Epidermal melanocyte (primary cell): Measurements from ENCODE around the gene NUDT4.
"Not testable (repeated sequence)": the region's sequence is repeated elsewhere in the genome, so short reads cannot be mapped to it uniquely, and the experiment has no call there.

Experiments
- DNase-seq: peaks from one replicate; pipeline ENCODE4 v3.0.0; 2011; ENCODE audit warnings: low spot score; ENCODE audit not compliant: insufficient read length

NUDT4 gene

DNA sequence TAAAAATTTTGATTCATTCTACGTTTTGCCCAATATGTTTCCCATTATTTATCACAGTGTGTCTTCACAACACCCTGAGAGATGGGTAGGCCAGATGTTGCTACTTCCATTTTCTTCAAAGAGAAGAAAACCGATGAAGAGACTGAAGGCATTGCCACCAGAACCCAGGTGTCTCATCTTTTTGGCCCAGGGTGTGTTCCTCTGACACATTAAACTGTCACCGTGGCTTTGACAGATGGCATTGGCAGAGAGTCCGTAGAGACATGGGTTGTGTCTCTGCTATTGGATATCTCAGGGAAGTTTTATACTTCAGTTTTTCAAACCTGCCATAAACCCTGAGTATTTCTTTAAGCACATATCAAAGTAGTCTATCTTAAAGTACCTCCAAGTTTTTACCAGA lies 11.3 kb upstream of the NUDT4 start:
- no peak for DNase-seq

DNA sequence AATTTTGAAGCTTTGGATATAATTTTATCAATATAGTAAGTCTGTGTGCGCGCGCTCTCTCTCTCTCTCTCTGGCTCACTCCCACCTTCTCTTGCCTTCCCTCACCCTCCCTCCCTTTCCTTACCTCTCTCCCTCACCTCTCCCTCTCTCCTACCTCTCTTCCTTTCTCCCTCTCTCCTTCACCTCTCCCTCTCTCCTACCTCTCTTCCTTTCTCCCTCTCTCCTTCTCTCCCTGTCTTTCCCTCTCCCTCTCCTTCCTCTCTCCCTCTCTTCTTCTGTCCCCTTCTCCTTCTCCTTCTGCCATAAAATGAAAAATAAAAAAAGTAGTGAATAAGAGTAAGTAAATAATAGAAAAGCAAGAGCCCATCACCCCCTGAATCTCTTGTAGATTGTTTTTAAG lies 9.0 kb upstream of the NUDT4 start:
- DNase-seq: no peak

DNA sequence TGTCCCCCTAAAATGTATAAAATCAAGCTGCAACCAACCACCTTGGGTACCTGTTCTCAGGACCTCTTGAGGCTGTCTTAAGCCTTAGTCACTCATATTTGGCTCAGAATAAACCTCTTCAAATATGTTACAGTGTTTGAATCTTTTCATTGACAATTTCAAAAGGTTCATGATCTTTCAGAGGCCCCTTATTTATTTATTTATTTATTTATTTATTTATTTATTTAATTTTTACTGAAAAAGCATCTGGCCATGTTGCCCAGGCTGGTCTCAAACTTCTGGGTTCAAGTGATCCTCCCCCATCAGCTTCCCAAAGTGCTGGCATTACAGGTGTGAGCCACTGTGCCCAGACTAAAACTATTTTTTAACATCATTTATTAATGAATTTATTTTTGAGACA lies 8.2 kb upstream of the NUDT4 start:
- DNase-seq: no peak

DNA sequence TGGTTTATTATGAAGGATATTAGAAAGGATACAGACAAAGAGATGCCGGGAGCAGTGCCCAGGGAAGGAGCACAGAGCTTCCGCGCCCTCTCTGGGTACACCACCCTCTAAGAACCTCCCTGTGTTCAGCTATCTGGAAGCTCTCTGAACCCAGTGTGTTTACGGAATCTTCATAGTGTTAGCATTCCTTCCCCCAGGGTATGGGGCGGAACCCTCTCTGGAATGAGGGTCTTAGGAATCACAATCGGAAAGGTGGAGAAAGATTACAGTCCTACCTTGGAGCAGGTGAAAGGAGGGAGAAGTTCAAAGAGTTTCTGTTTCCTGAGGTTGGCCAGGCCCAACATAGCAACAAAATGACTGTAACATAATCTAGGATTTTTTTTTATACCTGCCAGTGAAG lies 6.8 kb upstream of the NUDT4 start:
- DNase-seq: no peak

DNA sequence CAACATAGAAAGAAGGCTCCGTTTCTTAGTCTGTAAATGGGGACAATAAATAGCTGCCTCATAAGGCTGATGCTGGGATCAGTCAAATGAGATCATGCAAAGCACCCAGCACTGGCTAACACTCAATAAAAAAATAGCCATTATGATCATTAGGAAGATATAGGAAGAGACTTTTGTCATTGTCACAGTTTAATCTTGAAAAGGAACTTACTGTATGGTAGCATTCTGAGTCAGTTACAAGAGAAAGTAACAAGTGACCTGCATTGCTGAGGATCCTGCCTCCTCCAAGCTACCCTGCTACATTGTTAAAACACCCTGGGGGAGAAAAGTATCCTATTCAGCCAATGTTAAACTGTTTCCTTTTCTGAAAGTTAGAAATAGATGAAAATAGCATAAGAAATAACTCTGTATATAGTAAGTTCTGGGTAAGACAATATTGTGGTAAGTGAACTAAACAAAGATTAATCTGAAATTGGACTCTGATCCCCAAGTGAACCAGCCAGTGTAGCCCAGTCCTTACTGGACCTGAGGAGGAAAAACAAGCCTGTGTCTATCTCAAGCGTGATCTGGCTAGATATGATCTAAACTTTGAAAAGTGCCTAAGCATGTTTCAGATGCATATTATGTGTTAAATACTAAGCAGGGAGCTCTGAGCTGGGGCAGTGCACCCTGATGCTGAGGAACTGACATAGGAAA lies 3.6 kb upstream of the NUDT4 start:
- no peak for DNase-seq

DNA sequence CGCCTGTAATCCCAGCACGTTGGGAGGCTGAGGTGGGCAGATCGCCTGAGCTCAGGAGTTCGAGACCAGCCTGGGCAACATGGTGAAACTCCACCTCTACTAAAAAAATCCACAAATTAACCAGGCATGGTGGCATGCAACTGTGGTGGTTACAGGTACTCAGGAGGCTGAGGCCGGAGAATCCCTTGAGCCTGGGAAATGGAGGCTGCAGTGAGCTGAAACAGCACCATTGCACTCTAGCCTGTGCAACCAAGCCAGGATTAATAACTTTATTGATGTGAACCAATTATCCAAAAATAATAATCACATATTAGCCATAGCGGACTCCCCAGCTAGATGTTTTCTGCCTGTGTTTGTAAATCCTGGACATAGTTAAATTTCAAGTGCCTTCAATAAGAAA lies 1.8 kb upstream of the NUDT4 start:
- DNase-seq: no peak

DNA sequence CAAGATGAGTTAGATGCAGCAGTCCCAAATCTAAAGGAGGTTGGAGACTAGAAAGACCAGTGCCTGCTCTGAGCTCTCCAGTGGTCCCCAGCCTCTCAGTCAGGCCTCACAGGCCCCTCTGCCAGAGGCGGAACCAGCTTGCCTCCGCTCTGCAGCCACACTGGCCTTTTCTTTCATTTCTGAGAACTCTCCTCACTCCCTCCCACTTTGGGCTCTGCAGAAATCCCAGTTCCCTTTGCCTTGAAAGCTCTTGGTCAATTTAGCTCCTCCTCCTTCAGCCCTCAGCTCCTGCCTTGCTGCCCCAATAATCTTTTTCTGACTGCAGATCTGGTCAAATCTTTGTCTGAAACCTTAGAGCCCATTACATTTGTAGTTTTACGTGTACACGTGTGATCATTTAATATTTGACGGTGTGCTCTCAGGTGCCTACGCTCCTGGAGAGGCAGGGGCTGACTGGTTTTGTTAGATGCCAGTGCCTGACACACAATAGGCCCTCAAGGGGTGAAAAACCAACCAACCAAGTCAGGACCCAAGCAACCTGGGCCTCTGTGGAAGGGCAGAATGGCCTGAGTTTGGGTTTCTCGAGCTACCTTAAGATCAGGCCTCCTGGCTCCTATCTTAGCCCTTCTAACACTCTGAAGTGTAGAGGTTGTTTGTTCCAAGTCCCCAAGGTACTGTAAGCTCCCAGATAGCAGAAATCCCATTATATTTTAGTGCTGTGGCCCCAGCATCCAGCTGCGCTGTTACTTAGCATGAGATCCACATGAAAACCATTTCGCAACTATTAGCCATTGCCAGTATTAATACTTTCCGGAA lies 1.1 kb upstream of the NUDT4 start:
- DNase-seq: no peak

DNA sequence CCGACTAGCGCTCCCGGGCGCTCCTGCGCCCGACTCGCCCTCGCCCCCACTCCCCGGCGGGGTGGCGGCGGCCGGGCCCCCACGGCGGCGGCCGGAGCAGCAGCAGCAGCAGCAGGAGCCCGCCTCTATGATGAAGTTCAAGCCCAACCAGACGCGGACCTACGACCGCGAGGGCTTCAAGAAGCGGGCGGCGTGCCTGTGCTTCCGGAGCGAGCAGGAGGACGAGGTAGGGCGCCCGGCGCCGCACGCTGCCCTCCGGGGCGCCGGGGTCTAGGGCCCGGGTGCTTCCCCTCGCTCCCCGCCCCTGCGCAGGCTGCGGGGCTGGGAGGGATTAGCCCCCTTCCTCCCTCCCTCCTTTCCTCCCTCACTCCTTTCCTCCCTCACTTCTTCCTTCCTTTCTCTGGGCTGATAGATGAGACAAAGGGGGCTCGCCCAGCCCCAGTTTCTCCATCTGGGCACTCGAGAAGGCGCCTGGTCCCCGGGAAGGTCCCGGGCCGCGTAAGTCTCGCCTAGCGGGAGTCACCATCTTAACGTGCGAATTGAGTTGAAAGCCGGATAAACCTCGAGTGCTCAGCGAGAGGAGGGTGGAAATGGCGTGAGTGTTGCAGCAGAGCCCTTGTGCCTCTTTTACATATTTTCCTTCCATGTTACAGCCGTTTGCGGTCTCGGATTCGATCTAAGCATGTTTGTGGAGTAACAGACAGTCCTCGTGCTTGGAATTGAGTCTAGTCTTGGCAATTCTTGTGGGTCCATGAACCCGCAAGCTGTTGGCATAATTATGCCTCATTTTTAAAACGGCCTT lies 672 bp downstream of the NUDT4 start:
- peak; percentile 61 for DNase-seq

DNA sequence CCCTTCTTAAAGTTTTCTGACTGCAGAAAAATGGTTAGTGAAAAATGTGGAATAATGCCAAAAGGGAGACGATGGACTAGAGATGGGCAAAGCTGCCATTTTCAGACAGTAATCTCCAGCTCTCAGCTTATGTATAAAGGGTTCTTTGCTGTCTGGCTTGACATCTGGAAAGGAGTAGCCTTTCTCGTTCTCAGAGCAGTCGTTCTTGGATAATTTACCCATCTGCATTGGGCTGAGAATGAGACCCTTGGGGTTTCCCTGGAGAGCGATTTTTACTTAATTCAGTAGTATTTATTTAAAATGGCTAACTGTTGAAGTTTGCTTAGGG lies 1.2 kb downstream of the NUDT4 start:
- DNase-seq: no peak

DNA sequence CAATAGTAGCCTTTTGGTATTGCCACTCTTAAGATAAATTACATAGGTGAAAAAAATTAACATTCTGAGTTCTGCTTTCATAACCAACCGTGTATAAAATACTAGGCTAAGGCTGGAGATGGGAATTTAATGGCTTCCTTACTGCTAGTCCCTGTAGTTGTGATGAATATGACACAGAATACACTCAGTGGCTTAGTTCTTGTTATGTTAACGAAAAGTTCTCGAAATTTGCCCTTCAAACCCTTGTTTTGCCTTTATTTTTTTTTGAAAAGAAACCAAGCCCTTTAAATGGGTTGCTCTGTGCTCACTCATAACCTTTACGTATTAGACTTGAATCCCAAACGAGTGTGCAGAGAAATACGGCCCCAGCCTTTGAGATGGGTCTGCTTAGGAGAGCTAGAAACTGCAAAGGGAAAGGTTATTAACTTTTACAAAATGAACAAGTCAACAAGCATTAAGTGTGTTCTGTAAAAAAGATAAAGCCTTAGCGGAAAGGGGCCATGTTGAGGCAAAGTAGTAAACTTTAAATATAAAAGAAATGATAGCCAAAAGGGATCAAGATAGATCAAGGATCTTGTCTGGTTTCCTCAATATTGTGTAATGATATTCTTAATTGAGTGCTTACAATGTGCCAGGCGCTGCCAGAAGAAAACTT lies 1.7 kb downstream of the NUDT4 start:
- no peak for DNase-seq

DNA sequence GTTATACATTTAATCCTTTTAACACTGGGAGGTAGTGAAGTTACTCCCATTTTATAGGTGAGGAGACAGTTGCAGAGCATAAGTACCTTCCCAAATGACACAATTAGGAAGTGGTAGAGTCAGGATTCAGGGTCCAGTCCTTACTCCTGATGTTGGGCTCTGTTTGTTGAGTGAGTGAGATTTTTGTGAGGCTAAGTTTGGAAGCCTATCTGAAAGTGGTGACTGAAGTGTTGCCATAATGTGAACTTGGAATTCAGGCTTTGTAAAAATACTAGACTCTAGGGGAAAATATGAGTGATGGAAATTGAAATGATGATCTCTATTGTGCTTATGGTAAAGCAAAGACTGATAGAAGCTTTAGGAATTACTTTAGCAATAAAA lies 2.2 kb downstream of the NUDT4 start:
- no peak for DNase-seq

DNA sequence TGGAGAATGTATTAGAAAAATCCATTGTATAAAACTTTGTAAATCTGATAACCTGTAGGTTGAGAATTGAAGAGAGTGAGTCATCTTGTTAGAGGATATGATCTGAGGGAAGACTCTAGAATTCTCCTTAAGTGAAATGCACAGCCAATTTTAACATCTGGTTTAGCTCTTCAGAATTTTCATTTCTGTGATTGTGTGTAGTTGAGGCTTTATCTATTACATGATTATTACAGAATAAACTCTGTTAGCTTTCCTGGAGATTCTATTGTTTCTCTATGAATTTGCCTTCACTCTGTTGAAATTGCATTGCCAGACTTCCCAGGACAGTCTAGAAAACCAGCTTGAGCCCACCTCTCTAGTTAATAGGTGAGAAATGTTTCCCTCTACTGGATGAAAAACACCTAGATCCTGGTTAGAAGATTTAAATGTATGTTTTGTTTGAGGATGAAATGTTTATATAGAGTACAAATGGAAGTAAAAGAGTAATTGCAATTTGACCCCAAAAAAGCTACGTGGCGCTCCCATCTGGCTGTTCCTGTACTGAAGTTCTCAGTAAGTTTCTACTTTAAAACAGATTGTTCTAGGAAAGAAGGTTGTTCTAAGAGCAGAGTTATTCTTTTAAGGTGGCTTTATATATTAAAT lies 2.9 kb downstream of the NUDT4 start:
- DNase-seq: no peak

DNA sequence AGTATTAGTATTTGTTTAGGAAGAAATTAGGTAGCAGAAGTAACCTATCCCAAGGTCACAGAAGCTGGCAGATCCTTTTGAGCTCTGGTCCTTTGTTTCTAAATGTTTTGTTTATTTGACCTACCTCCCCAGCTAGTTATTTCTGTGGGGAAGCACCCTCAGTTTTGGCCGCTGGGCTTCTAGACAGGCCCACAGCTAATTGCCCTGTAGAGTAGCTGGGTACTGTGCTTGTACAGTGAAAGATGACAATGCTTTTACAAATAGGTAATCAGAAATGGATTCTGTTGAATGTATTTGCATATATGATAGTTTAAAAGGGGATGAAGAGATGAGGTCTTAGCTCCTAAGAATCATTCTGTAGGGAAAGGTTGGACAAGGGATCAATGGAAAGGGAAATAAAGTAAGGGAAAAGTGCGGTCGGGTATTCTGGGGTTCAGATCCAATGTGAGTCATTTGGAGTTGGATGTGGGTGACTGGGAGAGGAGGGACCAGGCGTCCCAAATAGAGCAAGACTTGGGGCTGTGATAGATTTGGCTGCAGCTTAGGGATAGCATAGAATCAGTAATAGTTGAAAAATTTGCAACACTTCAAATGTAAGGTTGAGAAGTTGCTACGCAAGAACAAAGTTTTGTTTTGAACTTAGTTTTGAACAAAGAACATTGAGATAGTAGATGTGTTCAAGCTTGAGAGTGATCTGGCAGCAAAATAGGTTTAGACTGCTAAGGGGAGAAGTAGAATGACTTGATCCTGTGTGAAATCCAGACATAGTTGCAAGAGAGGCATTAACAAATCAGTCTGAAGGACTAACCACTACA lies 3.6 kb downstream of the NUDT4 start:
- no peak for DNase-seq

DNA sequence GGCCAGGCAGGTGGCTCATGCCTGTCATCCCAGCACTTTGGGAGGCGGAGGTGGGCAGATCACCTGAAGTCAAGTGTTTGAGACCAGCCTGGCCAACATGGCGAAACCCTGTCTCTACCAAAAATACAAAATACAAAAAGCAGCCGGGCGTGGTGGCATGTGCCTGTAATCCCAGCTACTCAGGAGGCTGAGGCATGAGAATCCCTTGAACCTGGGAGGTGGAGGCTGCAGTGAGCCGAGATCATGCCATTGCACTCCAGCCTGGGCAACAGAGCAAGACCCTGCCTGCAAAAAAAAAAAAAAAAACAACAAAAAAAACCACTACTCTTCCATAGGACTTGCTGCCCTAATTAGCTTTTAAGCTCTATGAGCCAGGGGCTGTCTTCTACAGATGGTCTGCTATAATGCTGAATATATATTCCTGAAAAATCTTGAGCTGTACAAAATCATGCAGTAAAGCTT lies 4.3 kb downstream of the NUDT4 start:
- DNase-seq: not testable (repeated sequence)

DNA sequence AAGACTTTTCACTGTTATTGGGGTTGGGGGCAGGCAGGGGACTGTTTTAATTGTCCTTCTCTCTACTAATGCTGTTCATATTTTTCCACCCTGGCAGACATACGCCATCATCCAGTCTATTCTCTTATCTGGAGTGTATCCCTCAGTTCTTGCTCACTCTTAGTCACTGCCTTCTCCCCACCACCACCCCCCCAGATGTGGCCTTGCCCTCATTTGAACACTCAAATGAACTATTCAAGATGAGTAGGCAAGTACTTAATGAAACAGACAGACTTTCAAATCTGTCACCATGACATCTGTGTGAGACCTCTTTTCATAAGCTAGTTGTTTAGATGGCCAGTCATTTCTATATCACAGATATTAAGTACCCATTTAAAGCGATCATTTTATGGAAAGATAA lies 10.1 kb downstream of the NUDT4 start:
- DNase-seq: no peak

DNA sequence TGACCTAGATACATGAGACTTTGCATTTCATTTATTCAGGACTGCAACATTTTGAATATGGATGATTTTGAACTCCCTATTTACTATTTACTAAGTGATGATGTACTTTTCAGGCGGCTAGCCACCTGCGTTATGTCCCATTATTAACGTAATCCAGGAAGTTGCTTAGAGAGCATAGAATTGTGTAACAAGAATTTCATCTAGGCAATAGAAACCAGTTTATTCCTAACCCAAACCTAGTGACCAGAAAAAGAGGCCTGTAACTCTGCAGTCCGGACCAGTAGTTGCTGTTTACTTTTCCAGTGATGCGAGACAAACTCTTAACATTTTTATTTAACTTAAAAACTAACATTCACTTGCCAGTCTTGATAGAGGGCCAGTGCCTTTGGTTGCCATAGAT lies 12.3 kb downstream of the NUDT4 start:
- no peak for DNase-seq

DNA sequence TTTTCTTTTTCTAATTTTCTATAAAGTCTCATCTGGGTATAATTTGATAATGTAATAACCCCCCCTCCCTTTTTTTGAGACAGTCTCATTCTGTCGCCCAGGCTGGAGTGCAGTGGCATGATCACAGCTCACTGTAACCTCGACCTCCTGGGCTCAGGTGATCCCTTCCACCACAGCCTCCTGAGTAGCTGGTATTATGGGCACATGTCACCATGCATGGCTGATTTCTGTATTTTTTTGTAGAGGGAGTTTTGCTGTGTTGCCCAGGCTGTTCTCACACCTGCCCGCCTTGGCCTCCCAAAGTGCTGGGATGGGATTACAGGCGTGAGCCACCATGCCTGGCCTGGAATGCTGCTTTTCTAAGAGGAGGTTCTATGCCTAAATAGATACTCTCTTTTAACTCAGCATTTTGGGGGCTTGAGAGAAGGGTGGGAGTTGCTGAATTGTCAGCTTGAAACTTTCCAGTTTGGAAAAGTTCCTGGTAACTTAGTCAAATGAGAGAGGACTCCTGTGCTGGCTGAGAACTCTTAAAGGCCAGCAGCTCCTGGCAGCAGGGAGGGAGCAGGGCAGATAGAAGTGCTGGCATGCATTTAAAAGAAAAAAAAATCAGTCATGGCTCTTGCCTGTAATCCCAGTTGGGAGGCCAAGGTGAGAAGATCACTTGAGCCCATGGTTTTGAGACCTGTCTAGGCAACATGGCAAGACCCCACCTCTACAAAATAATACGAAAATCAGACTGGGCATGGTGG lies 13.0 kb downstream of the NUDT4 start:
- no peak for DNase-seq

DNA sequence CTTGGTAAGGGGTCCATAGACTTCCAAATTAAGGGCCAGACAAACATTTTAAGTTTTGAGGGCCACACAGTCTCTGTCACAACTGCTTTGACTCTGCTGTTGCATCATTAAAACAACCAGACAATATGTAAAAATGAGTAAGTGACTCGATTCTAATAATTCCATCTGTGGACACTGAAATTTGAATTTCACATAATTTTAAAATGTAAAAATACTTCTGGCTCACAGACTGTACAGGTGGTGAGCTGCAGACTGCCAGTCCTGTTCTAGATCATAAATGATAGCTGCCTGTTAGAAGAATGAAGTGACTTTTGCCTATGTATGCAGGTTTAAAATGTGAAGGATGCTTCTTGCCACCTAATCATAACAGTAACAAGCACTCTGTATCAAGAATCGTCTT lies 15.7 kb downstream of the NUDT4 start:
- no peak for DNase-seq

DNA sequence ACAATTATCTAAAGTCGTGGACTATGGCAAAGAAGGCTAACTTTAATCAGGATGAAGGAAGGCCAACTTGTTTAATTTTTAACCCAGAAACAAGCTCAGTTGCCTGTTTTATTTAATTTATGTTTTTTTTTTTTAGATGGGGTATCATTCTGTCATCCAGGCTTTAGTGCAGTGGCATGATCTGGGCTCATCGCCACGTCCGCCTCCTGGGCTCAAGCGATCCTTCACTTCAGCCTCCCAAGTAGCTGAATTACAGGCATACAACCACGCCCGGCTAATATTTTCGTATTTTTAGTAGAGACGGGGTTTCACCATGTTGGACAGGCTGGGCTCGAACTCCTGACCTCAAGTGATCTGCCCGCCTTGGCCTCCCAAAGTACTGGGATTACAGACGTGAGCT lies 19.7 kb downstream of the NUDT4 start:
- no peak for DNase-seq
